Suprapubic skin (tissue), 3 donors: ENCODE measurements around the gene TMEM256.

Experiments used
- POLR2A ChIP-seq, 2 donors: fragments of 450-650 bp; IDR thresholded peaks; one replicate each; pipeline ENCODE4 v1.6.1; 2017; ENCODE audit warnings: antibody characterized with exemption in 2 of 2, mild to moderate bottlenecking in 2 of 2, moderate library complexity in 2 of 2
- TF ChIP-seq, protein P1 (sequence below), 2 donors: fragments of 200-600 bp in 1 of 2; fragments of 450-650 bp in 1 of 2; sonication (generic) in 1 of 2; IDR thresholded peaks; one replicate each; pipeline ENCODE4 v1.5.1; 2016 to 2019; ENCODE audit warnings: antibody characterized with exemption in 2 of 2, mild to moderate bottlenecking in 1 of 2, moderate library complexity in 1 of 2

DNA sequence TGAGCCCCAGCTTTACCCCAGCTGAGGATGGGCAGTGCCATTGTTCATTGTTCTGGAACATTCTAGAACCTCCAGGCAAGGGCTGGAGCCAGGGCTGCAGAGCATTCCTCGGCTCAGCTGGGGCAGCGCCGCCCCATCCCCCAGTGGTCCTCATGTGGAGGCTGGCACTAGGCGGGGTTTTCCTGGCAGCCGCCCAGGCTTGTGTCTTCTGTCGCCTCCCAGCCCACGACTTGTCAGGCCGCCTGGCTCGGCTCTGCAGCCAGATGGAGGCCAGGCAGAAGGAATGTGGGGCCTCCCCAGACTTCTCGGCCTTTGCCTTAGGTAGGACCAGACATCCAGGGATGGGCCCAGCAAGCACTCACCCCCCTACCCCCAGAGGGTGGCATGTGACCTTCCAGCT is 48.8 kb downstream of the TMEM256 start, which contains the start of gene TMEM95:
- TF ChIP-seq, protein P1, sequence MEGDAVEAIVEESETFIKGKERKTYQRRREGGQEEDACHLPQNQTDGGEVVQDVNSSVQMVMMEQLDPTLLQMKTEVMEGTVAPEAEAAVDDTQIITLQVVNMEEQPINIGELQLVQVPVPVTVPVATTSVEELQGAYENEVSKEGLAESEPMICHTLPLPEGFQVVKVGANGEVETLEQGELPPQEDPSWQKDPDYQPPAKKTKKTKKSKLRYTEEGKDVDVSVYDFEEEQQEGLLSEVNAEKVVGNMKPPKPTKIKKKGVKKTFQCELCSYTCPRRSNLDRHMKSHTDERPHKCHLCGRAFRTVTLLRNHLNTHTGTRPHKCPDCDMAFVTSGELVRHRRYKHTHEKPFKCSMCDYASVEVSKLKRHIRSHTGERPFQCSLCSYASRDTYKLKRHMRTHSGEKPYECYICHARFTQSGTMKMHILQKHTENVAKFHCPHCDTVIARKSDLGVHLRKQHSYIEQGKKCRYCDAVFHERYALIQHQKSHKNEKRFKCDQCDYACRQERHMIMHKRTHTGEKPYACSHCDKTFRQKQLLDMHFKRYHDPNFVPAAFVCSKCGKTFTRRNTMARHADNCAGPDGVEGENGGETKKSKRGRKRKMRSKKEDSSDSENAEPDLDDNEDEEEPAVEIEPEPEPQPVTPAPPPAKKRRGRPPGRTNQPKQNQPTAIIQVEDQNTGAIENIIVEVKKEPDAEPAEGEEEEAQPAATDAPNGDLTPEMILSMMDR (IDR thresholded peaks at IDR 0.05), result no peak
- TF ChIP-seq POLR2A (IDR thresholded peaks at IDR 0.05), result no peak
